Fibroblast of lung (primary cell): ENCODE data around the gene TRAF5. TPM values are rescaled to one million over a fixed set of nuclear protein-coding genes. Genes with fewer than 3 reads are reported as not detected.

Experiments used
- DNase-seq, 2 donors: peaks; one replicate each; pipeline versions ENCODE4 v3.0.0 to v3.0.0-alpha.2; 2010; ENCODE audit warnings: low read depth in 2 of 2
- H2AFZ ChIP-seq: 2 replicates; pipeline ENCODE4 v1.5.1; 2012; ENCODE audit warnings: low read length, control low read depth, inconsistent platforms
- H3K27ac ChIP-seq: 2 replicates; pipeline ENCODE4 v1.5.1; 2011; ENCODE audit warnings: low read length, control low read depth; ENCODE audit not compliant: insufficient read depth
- H3K27me3 ChIP-seq: 2 replicates; pipeline ENCODE4 v1.5.1; 2011; ENCODE audit warnings: mild to moderate bottlenecking, low read length; ENCODE audit not compliant: control insufficient read depth, insufficient read depth
- H3K36me3 ChIP-seq: 2 replicates; pipeline ENCODE4 v1.5.1; 2011; ENCODE audit warnings: low read length; ENCODE audit not compliant: control insufficient read depth, insufficient read depth
- H3K4me1 ChIP-seq: 2 replicates; pipeline ENCODE4 v1.5.1; 2011; ENCODE audit warnings: low read length; ENCODE audit not compliant: control insufficient read depth, insufficient read depth; ENCODE audit errors: extremely low read depth
- H3K4me2 ChIP-seq: 2 replicates; pipeline ENCODE4 v1.5.1; 2011; ENCODE audit warnings: low read length, control low read depth; ENCODE audit not compliant: insufficient read depth; ENCODE audit errors: extremely low read depth
- H3K4me3 ChIP-seq, 4 experiments: fragments of 200-600 bp in 1 of 4; sonication (generic) in 1 of 4; replicated peaks in 1 of 4; 2 replicates each; pipeline ENCODE4 v1.5.1; 2011 to 2016; ENCODE audit warnings: low read length in 4 of 4, low read depth in 3 of 4, mild to moderate bottlenecking in 3 of 4, control low read depth in 2 of 4, inconsistent platforms in 1 of 4, mixed read lengths in 1 of 4; ENCODE audit not compliant: insufficient read depth in 1 of 4; ENCODE audit errors: control extremely low read depth in 1 of 4
- H3K79me2 ChIP-seq: 2 replicates; pipeline ENCODE4 v1.5.1; 2012; ENCODE audit warnings: mild to moderate bottlenecking, low read length, inconsistent platforms; ENCODE audit not compliant: control insufficient read depth, insufficient read depth
- H3K9ac ChIP-seq: 2 replicates; pipeline ENCODE4 v1.5.1; 2011; ENCODE audit warnings: mild to moderate bottlenecking, low read length, control low read depth; ENCODE audit not compliant: insufficient read depth
- H3K9me3 ChIP-seq: 2 replicates; pipeline ENCODE4 v1.5.1; 2012; ENCODE audit warnings: low read depth, low read length; ENCODE audit not compliant: control insufficient read depth, insufficient read depth
- H4K20me1 ChIP-seq: 2 replicates; pipeline ENCODE4 v1.5.1; 2011; ENCODE audit warnings: low read length; ENCODE audit not compliant: control insufficient read depth, insufficient read depth; ENCODE audit errors: extremely low read depth
- EZH2 ChIP-seq: IDR thresholded peaks from 2 replicates; pipeline ENCODE4 v1.5.1; 2012; ENCODE audit warnings: low read length, control low read depth, mild to moderate bottlenecking; ENCODE audit errors: missing control alignments
- polyA plus RNA-seq, 2 donors: library from polyadenylated mRNA; depleted of rRNA in 1 of 2; stranded (reverse) in 1 of 2; unstranded in 1 of 2; fragments of >200 nt; gene quantifications; 2 replicates each; pipeline ENCODE4 v1.2.1, GENCODE V29; 2011 to 2012; ENCODE audit warnings: missing spikeins in 1 of 2
- total RNA-seq: library from RNA; depleted of rRNA; stranded (reverse); fragments of >200 nt; gene quantifications from 2 replicates; pipeline ENCODE4 v1.2.1, GENCODE V29; 2014
- TF ChIP-seq, protein P1 (sequence below), 2 donors: IDR thresholded peaks in 1 of 2; conservative IDR thresholded peaks in 1 of 2; 1 replicate in 1 of 2; 2 replicates in 1 of 2; pipeline ENCODE4 v1.5.1; 2011 to 2012; ENCODE audit warnings: low read length in 2 of 2, control low read depth in 1 of 2, inconsistent platforms in 1 of 2, low read depth in 1 of 2, mild to moderate bottlenecking in 1 of 2

The TRAF5 gene
- total and polyA plus RNA-seq, 2 donors (not counting 1 experiment from before 2014, with no cell fraction given), result 13.5 to 20.9 TPM

DNA sequence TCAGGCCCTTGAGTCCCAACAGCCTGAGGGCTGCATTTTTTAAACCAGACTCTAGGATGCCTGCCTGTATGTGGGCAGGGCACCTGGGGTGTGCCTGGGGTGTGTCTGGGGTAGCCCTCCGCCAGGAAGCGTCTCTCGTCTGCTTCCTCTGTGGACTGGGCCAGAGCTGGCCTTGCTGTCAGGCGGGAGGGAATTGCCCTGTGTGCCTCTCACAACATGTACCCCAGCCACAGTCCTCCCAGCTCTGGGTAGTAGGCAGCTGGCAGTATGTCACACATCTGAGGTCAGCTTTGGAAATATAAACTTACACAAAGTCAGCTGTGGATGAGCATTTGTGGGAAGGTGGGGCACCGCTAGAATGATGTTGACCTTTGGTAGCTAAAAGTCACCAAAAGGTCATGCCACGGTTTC lies 13.0 kb downstream of the TRAF5 start:
- TF ChIP-seq, protein P1, sequence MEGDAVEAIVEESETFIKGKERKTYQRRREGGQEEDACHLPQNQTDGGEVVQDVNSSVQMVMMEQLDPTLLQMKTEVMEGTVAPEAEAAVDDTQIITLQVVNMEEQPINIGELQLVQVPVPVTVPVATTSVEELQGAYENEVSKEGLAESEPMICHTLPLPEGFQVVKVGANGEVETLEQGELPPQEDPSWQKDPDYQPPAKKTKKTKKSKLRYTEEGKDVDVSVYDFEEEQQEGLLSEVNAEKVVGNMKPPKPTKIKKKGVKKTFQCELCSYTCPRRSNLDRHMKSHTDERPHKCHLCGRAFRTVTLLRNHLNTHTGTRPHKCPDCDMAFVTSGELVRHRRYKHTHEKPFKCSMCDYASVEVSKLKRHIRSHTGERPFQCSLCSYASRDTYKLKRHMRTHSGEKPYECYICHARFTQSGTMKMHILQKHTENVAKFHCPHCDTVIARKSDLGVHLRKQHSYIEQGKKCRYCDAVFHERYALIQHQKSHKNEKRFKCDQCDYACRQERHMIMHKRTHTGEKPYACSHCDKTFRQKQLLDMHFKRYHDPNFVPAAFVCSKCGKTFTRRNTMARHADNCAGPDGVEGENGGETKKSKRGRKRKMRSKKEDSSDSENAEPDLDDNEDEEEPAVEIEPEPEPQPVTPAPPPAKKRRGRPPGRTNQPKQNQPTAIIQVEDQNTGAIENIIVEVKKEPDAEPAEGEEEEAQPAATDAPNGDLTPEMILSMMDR (conservative IDR thresholded peaks at IDR 0.05 in 1 of 2, IDR thresholded peaks at IDR 0.05 in 1 of 2; ENCODE audit: low read depth in 1 of 2, low read length in 2 of 2), result no peak
- TF ChIP-seq EZH2, result no peak
- no peak overlapping the region for H3K4me2 ChIP-seq
- H3K9ac ChIP-seq, result no peak overlapping the region
- H3K27ac ChIP-seq, result no peak overlapping the region
- H4K20me1 ChIP-seq, result no peaks in the 10 kb centered on the region
- no peak overlapping the region for H3K4me3 ChIP-seq
- H3K79me2 ChIP-seq, result peaks cover 1% of the 10 kb centered on the region
- DNase-seq, result no peak
- H3K4me1 ChIP-seq, result no peaks in the 10 kb centered on the region
- no peak overlapping the region for H2AFZ ChIP-seq
- no peaks in the 10 kb centered on the region for H3K27me3 ChIP-seq
- no peaks in the 10 kb centered on the region for H3K9me3 ChIP-seq
- no peaks in the 10 kb centered on the region for H3K36me3 ChIP-seq

DNA sequence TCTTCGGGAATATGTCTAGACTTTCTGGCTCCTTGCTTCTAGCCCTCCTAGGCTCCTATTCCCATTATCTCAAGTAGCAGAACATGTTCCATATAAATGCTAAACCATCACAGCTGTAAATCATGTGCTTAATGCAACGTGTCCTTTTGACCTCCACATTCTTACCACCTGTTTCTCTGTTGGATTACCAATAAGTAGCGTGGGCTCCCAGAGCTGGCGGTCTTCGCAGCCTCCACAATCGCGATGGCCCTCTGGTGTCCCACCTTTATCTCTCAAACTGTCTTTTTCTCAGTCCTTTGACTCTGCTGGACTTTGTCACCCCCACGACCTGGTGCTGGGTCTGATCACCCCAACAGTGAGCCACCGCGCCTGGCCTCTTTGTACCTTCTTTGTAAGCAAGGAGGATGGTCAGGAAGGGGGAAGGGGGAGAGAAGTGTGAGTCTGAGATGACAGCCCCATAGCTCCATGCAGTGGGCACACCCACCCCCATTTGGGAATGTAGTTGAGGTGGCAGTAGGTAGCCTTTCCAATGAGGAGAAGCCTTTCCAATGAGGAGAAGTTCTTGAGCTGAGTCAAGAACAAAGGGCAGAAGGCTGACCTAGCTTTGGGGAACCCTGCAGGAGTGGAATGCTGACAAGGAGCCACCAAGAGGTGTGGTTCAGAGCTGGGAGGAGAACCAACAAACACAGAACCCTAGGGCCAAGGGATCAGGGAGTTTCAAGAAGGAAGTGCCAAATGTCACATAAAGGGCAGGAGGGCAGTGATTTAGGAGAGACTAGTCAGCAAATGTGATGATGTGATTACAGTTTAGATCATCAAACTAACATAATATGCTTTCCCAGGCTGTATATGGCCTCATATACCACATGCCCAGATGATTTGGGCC lies 14.2 kb downstream of the TRAF5 start:
- TF ChIP-seq EZH2, result no peak
- TF ChIP-seq, protein P1 (conservative IDR thresholded peaks at IDR 0.05 in 1 of 2, IDR thresholded peaks at IDR 0.05 in 1 of 2; ENCODE audit: low read depth in 1 of 2, low read length in 2 of 2), result no peak
- Histone ChIP-seq H3K27me3 (no peaks in the 10 kb centered on the region), H3K9ac (no peak overlapping the region), H3K9me3 (no peaks in the 10 kb centered on the region), H3K79me2 (no peaks in the 10 kb centered on the region), H3K4me1 (no peaks in the 10 kb centered on the region), H3K4me3 (no peak overlapping the region), H3K27ac (no peak overlapping the region), H2AFZ (no peak overlapping the region), H3K4me2 (no peak overlapping the region), H3K36me3 (no peaks in the 10 kb centered on the region), H4K20me1 (no peaks in the 10 kb centered on the region)
- no peak for DNase-seq

DNA sequence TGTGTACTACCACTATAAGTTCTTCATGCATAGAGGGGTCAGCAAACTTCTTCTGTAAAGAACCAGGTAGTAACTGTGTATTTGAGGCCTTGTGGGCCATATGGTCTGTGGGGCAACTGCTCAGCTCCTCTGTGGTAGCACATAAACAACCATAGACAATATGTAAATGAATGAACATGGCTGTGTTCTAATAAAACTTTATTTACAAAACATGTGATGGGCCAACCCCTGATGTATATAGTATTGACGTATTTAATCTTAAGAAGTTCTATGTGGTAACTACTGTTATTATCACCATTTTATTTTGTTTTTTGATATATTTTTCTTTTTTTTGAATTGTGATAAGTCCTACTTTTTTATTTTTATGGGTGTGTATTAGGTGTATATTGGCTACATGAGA lies 15.4 kb downstream of the TRAF5 start:
- no peak overlapping the region for H2AFZ ChIP-seq
- H4K20me1 ChIP-seq, result no peaks in the 10 kb centered on the region
- no peak for DNase-seq
- H3K9ac ChIP-seq, result no peak overlapping the region
- H3K36me3 ChIP-seq, result no peaks in the 10 kb centered on the region
- H3K27me3 ChIP-seq, result no peaks in the 10 kb centered on the region
- no peak overlapping the region for H3K4me2 ChIP-seq
- no peak overlapping the region for H3K4me3 ChIP-seq
- TF ChIP-seq, protein P1 (conservative IDR thresholded peaks at IDR 0.05 in 1 of 2, IDR thresholded peaks at IDR 0.05 in 1 of 2; ENCODE audit: low read depth in 1 of 2, low read length in 2 of 2), result no peak
- TF ChIP-seq EZH2, result no peak
- H3K79me2 ChIP-seq, result no peaks in the 10 kb centered on the region
- H3K9me3 ChIP-seq, result no peaks in the 10 kb centered on the region
- H3K27ac ChIP-seq, result no peak overlapping the region
- H3K4me1 ChIP-seq, result no peaks in the 10 kb centered on the region
